Psoas muscle (tissue), 8 donors: Measurements from ENCODE around the gene ACACA. TPM values are rescaled to one million over a fixed set of nuclear protein-coding genes. Genes with fewer than 3 reads are reported as not detected.

Experiments
- ATAC-seq, 4 donors: fragments of 200-7000 bp; cut with Tn5 transposase; one replicate each; pipeline ENCODE4 v1.9.1; 2020; ENCODE audit warnings: moderate library complexity in 3 of 4, mild to moderate bottlenecking in 2 of 4
- DNase-seq, 2 donors: peaks; one replicate each; pipeline ENCODE4 v3.0.0-alpha.2; 2020
- H3K27ac ChIP-seq: fragments of 200-600 bp; one replicate; pipeline ENCODE4 v1.8.0; 2022
- H3K27me3 ChIP-seq, 3 donors: fragments of 200-600 bp in 1 of 3; one replicate each; pipeline versions ENCODE4 v1.6.1 to v1.8.0; 2013 to 2022; ENCODE audit warnings: low read length in 2 of 3, mild to moderate bottlenecking in 2 of 3, moderate library complexity in 1 of 3; ENCODE audit not compliant: insufficient read depth in 3 of 3
- H3K36me3 ChIP-seq, 2 donors: fragments of 200-600 bp in 1 of 2; one replicate each; pipeline versions ENCODE4 v1.6.1 to v1.8.0; 2013 to 2022; ENCODE audit warnings: low read depth in 1 of 2, mild to moderate bottlenecking in 1 of 2, moderate library complexity in 1 of 2; ENCODE audit not compliant: insufficient read depth in 1 of 2
- H3K4me1 ChIP-seq: fragments of 200-600 bp; one replicate; pipeline ENCODE4 v1.8.0; 2022
- H3K4me3 ChIP-seq: fragments of 200-600 bp; one replicate; pipeline ENCODE4 v1.8.0; 2022; ENCODE audit warnings: mild to moderate bottlenecking
- H3K9me3 ChIP-seq: fragments of 200-600 bp; one replicate; pipeline ENCODE4 v1.8.0; 2022
- CTCF ChIP-seq: fragments of 200-600 bp; IDR thresholded peaks from one replicate; pipeline ENCODE4 v1.8.0; 2022; ENCODE audit warnings: antibody characterized with exemption
- WGBS, 3 donors: extraction: QIAGEN DNeasy Blood & Tissue Kit; methylation state at CpG; one replicate each; pipeline versions ENCODE4 v1.1.6 to v1.1.7; 2013; 5-methylcytosine and 5-hydroxymethylcytosine counted together
- intact Hi-C, 2 donors: fragments of 100-400 bp; cut with DNase I; formaldehyde crosslinking; loops; one replicate each; pipeline versions ENCODE4 v1.11.0 to v1.14.2; 2022
- polyA plus RNA-seq, 3 donors: library from polyadenylated mRNA; stranded (reverse); fragments of 200-250 nt; gene quantifications; one replicate each; pipeline ENCODE4 v1.2.3, GENCODE V29; 2013
- total RNA-seq, 4 donors: library from RNA; stranded (reverse); fragmentation: NEBNext Ultra II Directional in 2 of 4; extraction: Animal tissue kit (Norgen Biotek cat#: 25700) in 2 of 4; gene quantifications; one replicate each; pipeline versions ENCODE4 v1.2.1 to v1.2.4, GENCODE V29; 2021 to 2023
- donor health status: healthy with polysubstance abuse.
- donor health status: DM: no; HTN: no; CAD: no; lungs with moderate emphysema.
- donor health status: Bipolar disorder and iron deficiency.
- donor health status: healthy.
- donor health status: DM: yes; HTN: yes; CAD: no.
- donor health status: DM: no; HTN: no; CAD: no.
- donor health status: DM: no; HTN: no; CAD: no.
- donor health status: DM: yes; HTN: yes; CAD: no.

The ACACA gene
- total and polyA plus RNA-seq, 7 donors = 7.2 to 42.6 (median 21.5) TPM

DNA sequence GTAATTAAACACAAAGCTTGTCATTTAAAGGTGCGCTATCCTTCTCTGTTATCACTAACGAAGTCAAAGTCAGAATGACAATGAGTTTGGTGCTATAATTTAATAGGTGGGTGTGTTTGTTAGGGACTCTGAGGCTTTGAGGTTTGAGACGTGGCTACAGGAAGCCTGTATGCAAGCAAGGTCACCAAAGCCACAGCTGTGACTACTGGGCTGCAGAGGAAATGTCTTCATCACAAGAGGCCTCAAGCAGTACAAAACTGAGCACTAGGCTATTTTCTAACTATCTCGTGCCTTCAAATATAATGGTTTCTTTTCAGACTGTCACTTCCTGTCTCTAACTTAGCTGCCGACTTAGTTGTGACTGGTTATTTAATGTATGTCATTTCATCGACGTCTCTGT, 316.7 kb downstream of the ACACA start:
- ATAC-seq = no peak
- 63 to 71% (median 69%) methylated on average over 7 of the region's 7 CpGs for WGBS, 3 donors
- H3K9me3 ChIP-seq = no peaks in the 10 kb centered on the region
- peaks cover 6% of the 10 kb centered on the region for H3K4me1 ChIP-seq
- no peak overlapping the region for H3K27ac ChIP-seq
- H3K4me3 ChIP-seq = no peak overlapping the region
- intact Hi-C loops = no loop called here
- no peak for DNase-seq
- no peak for TF ChIP-seq CTCF
- H3K27me3 ChIP-seq = no peaks in the 10 kb centered on the region
- peaks cover 3 to 67% of the 10 kb centered on the region in 2 donors for H3K36me3 ChIP-seq

- no peak overlapping the region for H3K27ac ChIP-seq
- ATAC-seq = no peak
Measured at GRCh38 chr17:37088913-37089312, 317.7 kb downstream of the ACACA start.

GRCh38 chr17:37088459-37088858, 318.2 kb downstream of the ACACA start:
- ATAC-seq = no peak
- DNase-seq = no peak
- no peak for TF ChIP-seq CTCF
- H3K4me1 ChIP-seq = peaks cover 6% of the 10 kb centered on the region
- peaks cover 7 to 65% of the 10 kb centered on the region in 2 donors for H3K36me3 ChIP-seq
- H3K27ac ChIP-seq = no peak overlapping the region
- 68 to 71% (median 70%) methylated on average over 3 of the region's 3 CpGs for WGBS, 3 donors
- intact Hi-C loops = no loop called here
- H3K4me3 ChIP-seq = no peak overlapping the region
- H3K27me3 ChIP-seq = no peaks in the 10 kb centered on the region
- H3K9me3 ChIP-seq = no peaks in the 10 kb centered on the region

More at GRCh38 chr17:37088913-37089312, 317.7 kb downstream of the ACACA start:
- H3K9me3 ChIP-seq = no peaks in the 10 kb centered on the region
- H3K4me3 ChIP-seq = no peak overlapping the region
- WGBS, 3 donors = 49 to 65% (median 50%) methylated on average over 11 of the region's 11 CpGs
- intact Hi-C loops = no loop called here
- no peaks in the 10 kb centered on the region for H3K27me3 ChIP-seq
- H3K4me1 ChIP-seq = peaks cover 6% of the 10 kb centered on the region
- no peak for TF ChIP-seq CTCF
- DNase-seq = no peak
- peaks cover 7 to 68% of the 10 kb centered on the region in 2 donors for H3K36me3 ChIP-seq

GRCh38 chr17:37087683-37088082, 319.0 kb downstream of the ACACA start:
- 88 to 95% (median 94%) methylated on average over 5 of the region's 5 CpGs for WGBS, 3 donors
- DNase-seq (no peak), ATAC-seq (no peak)
- H3K9me3 ChIP-seq = no peaks in the 10 kb centered on the region
- H3K4me3 ChIP-seq = no peak overlapping the region
- no peaks in the 10 kb centered on the region for H3K27me3 ChIP-seq
- peaks cover 6% of the 10 kb centered on the region for H3K4me1 ChIP-seq
- intact Hi-C loops = no loop called here
- TF ChIP-seq CTCF = no peak
- H3K27ac ChIP-seq = no peak overlapping the region
- H3K36me3 ChIP-seq = peaks cover 7 to 62% of the 10 kb centered on the region in 2 donors

GRCh38 chr17:37086948-37087347, 319.7 kb downstream of the ACACA start:
- no peaks in the 10 kb centered on the region for H3K27me3 ChIP-seq
- intact Hi-C loops = no loop called here
- 82 to 85% (median 84%) methylated on average over 3 of the region's 3 CpGs for WGBS, 3 donors
- H3K9me3 ChIP-seq = no peaks in the 10 kb centered on the region
- no peak for TF ChIP-seq CTCF
- no peak for DNase-seq
- H3K36me3 ChIP-seq = peaks cover 7 to 62% of the 10 kb centered on the region in 2 donors
- no peak for ATAC-seq
- no peak overlapping the region for H3K4me3 ChIP-seq
- H3K27ac ChIP-seq = no peak overlapping the region
- peaks cover 6% of the 10 kb centered on the region for H3K4me1 ChIP-seq
